Measurements from ENCODE around the gene GRIK4.

GRIK4 gene

DNA sequence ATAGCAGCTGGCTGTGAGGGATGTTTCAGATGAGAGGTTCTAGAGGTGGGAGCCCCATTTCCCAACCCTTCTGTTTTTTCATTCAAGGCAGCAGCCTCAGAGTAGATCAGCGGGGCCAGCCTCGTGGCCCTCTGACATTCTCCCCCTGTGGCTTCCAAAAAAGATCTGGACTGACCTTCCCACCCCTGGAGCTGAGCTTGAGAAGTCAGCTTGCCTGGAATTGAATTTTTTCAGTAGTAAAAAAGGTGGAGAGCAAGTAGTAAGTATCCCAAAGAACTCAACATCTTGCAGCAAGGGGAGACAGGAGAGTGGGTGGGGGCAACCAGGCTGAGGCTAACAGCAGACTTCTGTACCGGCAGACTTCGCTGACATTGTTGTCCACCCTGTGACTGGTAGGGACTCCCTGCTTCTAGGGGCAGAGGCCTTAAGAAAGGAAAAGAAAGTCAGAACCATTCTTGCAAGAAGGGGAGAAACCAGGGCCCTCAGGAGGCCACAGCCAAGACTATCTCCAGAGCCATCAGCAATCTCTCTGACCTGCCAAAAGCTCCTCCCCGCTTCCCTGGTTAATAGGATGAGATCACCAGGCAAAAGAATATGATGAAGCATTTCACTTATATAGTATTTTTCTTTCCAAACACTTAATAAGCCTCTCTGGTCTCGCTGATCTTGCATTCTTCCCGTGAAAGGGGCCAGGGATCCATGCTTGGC, 2.0 kb upstream of the GRIK4 start:
- DNase-seq (ENCODE audit: low spot score): no peak

DNA sequence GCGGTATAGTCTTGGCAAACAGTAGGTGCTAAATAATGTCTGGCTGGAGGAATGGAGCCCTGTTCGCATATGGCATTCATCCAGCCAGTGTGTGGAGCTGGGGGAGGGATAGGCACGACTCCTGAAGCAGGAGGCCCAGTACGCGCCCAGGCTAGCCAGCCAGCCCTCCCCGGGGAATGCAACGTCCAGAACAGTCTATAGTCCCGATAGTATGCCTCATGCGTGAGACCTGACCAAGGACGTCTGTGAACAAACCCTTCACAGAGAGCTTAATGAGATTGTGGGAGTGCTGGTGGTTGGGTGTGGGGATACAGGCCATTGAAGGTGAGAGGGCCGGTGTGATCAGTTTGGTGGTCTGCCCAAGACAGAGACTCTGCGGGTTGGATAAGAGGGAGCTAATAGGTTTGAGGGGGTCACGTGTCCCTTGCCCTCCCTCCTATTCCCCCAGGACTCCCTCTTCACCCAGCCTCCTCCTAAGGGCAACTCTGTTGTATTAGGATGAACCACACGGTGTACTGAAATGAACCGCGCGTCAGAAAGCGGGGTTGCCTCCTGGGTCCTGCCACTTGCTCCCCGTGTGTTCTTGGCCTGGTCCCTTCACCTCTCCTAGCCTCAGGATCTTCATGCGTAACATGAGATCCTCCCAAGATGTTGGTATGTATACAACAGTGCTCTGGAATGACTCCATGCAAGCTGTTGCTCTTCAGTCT, 987 bp upstream of the GRIK4 start:
- no peak for DNase-seq (ENCODE audit: low spot score)

DNA sequence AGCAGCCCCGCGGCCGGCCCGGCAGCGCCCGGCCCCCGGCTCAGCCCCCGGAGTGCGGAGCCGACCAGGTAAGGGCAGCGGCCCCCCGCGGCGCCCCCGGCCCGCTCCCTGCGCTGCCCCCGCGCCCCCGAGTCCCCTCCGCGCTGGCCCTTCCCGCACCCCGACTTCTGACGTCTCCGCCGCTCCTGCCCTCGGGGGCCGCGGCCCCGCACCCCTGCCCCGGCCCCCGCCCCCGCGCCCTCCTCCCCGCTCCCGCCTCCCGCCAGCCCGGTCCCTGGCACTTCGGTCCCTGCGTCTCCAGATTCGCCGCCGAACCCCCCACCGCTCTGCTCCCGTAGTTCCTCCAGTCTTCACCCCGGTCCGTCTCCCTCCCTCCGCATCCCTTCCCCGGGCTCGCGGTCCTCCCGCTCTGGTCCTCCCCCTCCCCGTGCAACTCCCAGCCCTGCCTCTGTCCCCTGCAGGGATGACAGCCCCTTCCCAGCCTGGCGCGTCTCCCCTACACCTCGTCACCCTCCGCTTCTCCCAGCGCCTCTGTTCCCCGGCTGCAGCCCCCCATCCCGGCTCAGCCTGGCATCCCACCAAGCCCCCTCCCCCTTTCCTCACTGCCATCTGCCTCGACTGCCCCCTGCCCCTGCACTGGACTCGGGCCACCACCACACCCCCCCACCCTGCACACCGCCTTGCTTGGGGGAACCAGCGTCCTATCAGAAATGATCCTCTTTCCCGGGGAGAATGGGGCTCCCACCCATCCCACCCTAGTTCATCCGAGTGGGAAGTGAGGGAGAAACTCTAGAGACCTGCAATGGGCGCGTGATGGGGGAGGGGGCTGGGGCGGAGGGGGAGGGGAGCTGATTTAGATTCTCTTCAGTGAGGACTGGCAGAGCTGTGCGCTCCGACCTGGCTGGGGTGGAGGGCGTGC, 531 bp downstream of the GRIK4 start:
- DNase-seq (ENCODE audit: low spot score): no peak

DNA sequence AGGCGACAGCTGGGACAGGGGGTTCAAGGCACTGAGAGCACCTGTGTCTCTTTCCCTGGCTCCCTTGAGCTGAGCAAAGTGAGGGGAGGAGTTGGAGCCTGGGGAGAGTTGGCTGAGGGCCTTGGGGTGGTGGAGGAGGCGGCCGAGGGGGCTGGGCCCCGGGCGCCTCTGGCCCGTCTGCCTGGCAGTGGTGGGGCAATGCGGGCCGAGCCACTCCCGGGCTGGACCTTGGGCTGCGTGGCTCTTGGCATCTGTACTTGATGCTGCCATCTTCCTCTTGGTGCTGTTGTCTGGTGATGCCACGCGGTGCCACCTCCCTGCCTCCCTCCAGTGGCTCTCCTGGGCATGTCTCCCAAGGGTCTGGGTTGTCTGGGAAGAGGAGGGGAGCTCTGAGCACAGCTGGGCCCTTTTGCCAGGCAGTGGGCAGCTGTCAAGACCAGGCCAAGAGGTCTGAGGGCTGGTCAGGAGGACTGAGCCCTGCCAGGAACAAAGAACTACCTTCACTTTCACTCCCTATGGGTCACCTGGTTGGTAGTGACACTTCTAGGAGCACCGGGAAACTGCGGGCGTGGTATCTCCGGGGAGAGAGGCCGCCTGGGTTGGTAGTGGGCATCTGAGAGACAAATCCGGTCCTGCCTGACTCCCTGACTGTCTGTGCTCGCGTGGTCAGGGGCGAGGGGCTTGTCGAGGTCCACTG, 1.3 kb downstream of the GRIK4 start:
- no peak for DNase-seq (ENCODE audit: low spot score)

DNA sequence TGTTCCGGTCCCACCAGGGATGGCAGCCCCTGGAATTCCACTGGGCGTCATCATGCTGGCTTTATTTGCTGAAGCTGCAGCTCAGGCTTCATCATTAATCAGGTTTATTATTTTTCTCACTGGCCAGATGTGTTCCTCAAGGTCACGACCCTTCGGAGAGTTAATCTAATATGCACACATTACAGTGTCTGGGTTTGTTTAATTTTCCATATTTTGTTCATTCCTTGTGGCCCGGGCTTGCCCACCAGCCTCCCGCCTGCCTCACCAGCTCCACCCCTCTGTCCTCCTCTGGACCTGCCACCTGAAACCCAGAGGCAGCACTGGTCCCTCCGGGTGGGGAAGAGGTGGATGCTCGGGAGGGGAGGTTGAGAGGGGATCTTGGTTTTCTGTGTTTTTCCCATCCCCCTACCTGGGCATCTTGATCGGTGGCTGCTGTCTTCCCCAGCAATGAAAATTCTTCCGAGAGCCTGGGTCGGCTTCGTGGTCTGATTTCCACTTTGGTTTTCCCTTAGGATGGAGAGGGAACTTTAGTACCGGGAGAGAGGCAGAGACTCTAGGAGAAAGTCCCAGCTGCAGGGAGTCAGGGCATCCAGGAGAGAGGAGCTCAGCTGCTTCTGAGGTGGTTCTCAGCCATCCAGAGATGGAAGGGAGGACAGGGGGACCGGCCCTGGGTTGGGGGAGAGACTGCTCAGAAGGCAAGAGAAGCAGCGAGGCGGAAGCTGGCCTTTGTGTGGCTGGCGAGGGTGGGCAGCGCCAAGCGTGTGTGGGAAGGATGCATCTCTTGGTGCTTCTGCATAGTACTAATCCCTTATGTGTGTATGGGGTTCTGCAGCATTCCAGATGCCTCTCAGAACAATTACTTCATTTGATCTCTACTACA, 2.1 kb downstream of the GRIK4 start:
- no peak for DNase-seq (ENCODE audit: low spot score)

DNA sequence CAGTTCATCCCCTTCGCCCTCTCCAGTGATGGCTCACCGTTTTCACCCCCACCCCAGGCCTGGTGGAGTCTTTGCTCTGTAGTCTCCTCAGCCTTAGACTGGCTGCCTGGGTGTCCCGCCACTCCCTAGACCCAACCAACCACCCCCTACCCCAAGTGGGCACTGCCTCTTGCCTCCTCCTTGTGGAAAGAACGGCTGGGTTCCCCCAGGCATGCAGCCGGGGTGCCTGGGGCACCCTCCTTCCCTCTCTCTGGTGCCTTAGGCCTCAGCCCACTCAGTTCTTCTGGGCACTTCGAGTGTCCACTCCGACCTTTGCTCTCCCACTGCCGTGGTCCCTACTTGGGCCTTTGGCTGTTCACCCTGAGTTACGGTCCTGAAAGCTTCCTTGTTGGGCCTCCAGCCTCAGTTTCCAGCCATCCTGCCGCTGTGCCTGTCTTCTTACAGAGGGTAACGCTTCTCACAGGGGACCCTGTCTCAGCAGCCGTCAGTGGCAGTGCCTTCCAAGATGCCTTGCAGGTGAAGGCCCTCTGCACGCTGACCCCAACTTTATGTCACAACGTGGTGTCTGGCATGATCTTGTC, 3.1 kb downstream of the GRIK4 start:
- no peak for DNase-seq (ENCODE audit: low spot score)

DNA sequence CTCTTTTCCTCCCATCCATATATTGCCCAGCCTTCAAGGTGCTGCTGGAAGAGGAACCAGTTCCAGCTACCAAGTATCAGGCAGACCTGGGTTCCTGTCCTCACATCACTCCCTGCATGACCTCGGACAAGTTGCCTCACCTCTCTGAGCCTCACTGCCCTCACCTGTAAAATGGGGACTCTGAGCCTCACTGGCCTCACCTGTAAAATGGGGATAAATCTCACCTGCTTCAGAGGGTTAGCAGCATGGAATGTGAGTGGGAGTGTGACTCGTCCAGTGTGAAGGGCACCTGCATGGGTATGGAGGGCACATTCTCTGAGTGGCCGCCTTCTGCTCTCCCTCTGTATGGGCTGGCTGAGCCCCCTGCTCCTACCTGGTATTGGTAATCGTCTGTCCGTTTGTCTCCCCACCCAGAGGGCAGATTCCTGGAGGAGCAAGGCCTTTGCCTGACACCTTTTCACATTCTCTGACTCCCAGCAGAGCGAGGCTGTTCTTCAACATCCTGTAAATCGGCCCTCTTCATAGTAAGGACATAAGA, 3.7 kb downstream of the GRIK4 start:
- DNase-seq (ENCODE audit: low spot score): no peak

DNA sequence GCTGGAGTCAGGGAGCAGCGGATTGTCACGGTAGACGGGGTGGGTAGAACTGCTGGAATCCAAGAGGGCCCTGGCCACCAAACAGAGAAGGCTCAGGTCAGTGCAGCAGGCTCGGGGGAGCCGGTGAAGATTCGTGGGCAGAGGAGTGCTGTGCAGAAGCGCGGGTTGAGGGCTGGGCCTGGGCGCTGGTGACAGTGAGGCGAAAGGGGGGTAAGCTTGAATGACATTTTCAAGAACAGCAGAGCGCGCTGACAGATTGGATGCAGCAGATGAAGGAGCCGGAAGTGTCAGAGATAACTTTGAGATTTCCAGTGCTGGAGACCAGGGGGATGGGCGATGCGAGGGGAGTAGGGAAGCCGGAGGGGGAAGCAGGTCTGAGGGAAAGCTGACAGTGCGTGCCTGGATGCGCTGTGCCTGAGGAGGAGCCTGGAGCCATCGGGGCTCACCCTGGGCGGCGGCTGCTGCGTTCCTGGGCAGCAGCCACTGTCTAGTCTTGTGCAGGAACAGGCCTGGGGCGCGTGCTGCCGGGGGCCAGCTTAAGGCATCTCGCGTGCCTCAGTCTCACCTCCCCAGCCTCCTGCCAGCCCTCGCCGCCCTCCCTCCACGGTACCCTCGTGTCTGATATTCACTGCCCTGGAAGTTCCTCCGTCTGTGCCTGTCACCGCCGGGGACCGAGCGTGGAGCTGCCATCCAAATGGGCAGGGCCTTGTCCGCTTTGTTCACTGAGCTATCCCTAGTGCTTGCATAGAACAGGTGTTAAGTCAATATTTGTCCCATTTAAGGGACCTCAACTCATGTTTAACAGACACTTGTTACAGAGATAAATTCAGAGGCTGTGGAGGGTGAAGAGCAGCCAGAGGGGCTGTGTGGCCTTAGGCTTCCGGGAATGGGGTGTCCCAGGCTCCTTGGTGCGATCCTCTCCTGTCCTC, 5.2 kb downstream of the GRIK4 start:
- no peak for DNase-seq (ENCODE audit: low spot score)

DNA sequence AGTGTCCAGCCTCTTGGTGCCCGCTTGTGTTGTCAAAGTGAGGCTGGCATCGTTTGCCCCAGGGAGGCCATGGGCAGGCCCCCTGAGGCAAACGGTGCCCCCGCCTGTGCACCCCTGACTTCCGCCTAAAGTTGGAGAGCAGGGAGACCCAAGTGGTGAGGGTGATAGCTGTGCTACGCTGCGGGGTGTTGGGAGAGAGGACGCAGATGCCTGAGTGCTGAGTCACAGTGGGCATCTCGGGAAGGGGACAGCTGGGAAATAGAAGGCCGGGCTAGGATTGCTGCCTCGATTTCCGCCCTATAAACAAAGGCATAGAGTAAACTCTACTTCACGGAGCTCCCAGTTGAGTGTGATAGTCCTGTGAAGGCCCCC, 5.8 kb downstream of the GRIK4 start:
- no peak for DNase-seq (ENCODE audit: low spot score)

DNA sequence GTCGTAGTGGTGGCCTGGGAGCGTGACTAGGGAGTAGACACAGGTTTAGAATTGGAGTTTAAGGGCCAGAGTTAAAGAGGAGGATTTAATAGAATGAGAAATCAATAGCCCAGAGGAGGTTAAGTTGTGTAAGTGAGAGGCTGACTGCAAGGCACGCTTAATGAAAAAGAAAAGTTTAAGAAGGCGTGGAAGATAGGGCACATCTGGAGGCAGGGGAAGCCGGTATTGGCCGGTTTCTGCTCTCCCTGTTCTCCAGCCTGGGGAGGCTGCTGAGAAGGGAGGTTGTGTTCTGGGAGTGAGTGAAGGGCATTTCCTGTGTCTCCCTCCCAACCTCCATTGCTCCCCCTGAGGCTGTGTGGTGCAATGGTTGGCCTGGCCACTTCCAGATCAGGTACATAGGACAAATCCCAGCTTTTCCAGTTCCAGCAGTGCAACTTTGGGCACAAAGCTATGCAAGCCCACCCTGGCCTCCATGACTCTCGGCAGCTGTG, 6.3 kb downstream of the GRIK4 start:
- no peak for DNase-seq (ENCODE audit: low spot score)

DNA sequence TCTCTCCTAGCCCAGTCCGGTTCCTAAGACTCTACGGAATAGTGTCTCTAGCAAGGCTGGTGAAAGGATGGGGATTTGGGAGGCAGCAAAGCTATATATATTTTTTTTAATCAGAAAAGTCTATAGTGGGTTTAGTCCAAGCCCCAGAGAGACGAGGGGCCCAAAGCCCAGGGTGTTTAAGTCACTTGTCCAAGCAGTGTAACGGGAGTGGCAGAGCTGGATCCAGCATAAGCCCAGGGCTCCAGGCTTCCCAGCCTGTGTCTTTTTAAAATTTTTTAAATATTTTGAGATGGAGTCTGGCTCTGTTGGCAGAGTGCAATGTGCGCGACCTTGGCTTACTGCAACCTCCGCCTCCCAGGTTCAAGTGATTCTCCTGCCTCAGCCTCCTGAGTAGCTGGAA, 6.8 kb downstream of the GRIK4 start:
- no peak for DNase-seq (ENCODE audit: low spot score)

DNA sequence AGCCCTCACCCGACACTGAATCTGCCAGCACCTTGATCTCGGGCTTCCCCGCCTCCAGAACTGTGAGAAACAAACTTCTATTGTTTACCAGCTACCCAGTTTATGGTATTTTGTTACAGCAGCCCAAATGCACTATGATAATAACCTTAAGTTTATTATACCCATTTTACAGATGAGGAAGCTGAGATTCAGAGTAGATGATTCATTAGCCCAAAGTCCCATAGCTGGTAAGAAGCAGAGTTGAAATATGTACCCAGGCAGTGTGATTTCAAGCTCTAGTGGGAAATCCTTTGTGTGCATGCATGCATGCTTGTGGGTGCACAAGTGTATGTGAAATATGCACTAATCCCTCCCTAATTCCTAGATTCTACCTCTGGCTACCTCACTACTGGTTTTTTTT, 7.9 kb downstream of the GRIK4 start:
- DNase-seq (ENCODE audit: low spot score): no peak

DNA sequence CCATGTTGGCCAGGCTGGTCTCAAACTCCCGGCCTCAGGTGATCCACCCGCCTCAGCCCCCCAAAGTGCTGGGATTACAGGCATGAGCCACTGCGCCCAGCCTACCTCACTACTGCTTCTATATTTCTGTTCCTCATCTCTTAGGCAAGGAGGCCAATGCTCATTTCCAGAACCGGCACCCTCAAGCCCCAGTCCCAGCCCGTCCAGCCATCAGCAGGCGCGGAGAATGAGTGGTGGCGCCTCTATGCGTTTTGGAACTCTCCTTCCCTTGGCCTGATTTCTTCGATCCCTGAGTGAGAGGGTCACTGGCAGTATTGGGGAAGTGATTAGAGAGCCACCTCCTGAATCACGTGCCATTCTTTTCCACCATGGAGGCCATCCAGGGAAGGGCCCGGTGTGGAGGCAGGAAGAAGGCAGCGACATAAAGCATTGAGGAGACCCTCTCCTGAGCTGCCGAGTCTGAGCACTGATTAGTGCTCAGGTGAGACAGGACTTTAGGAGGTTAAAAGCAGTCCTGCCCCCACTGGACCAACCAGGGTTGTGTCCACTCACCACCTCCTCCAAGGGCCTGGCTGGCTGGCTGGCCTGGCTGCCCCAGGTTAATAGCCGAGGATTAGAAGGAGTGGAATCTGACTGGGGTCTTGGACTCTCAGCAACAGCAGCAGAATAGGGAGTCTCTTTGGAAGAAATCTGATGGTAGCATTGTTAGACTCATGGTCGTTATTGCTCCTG, 8.7 kb downstream of the GRIK4 start:
- no peak for DNase-seq (ENCODE audit: low spot score)

DNA sequence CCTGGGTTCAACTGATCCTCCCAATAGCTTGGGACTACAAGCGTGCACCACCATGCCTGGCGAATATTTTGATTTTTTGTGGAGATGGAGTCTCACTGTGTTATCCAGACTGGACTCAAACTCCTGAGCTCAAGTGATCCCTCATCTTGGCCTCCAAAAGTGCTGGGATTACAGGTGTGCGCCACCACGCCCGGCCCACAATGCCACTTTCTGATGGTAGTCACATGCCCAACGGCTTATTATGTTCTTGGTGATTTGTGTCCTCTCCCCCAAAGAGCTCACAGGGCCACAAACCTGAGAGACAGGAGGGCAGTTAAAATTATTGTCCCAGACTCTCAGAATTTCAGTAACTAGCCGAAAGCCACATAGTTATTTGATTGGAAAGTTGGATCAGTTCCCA, 9.6 kb downstream of the GRIK4 start:
- DNase-seq (ENCODE audit: low spot score): no peak

DNA sequence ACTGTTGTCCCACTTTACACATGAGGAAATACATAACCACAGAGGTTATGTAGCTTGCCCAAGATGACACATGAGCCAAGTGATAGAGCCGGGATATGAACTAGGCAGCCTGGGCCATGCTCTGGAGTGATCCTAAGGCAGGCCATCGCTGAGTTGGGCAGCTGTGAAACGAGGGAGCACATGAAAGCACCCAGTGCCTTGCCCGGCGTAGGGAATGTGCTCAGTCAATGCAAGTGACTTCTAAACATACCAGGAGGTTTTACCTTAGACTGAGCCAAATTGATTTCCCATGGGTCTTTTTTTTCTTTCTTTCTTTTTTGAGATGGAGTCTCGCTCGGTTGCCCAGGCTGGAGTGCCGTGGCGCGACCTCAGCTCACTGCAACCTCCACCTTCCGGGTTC, 10.5 kb downstream of the GRIK4 start:
- DNase-seq (ENCODE audit: low spot score): no peak

DNA sequence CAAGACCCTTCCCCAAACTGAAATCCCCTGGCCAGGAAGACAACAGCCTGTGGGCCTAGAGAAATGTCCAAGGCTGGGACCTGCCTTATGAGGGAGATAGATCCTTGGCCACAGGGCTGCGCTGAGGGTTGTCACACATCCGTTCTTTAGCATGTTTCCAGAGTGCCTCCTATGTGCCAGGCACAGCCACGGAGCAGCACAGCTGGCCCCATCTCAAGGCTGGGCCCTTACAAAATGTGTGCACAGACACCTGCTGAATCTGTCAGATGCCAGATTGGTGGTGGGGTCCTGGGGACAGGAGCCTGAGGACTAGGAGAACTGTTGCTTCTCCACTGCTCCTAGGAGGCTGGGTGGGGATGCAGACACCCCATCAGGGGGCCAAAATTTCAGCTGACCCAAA, 11.2 kb downstream of the GRIK4 start:
- DNase-seq (ENCODE audit: low spot score): no peak

DNA sequence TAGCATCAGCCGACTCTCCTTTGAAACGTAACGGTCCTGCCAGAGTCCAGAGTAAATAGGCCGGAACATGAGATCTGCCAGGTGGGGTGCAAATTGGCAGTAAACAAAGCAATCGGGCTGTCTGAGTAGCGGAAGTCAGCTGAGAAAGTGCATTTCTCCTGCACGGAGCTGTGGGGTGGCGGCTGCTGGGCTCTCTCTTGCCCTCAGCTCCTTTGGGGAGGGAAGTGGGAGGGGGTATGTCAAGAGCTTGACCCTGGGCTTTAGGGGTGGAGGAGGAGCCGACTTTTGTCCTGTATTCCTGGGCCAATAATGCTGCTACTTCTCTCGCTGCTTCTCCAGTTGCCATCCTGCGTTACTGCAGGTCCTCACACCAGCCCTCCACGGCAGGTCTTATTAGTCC, 11.6 kb downstream of the GRIK4 start:
- DNase-seq (ENCODE audit: low spot score): no peak

DNA sequence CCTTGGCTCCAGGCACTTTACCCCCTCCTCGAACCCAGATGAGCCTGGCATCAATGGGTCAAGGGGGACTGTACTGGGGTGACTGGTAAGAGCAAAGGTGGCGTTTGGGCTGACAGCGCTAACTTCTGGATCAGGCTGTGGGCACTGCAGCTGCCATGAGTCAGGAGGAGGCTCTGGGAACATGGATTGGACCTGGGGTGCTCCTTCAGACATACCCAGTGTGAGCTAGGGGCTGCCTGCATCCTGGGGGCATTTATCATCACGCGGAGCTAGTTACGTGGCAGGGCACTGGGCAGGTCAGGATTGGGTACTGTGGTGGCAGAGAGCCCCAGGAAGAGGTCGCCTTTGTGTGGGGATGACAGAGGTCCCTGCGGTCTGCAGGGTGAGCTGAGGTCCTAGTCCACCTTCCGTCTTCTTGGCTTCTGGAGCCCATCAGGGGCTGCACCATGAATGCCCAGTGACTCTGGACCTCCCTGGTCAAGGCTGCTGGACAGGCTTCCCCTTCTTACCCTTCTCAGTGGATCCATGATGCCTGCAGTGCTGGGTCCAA, 13.1 kb downstream of the GRIK4 start:
- DNase-seq (ENCODE audit: low spot score): no peak
